BLaER1 treated with 17β-estradiol and CSF1 and Interleukin-3, amounts not matched to agents 10 nM and 100 nM (cell line): ENCODE measurements around the gene PPFIBP1.

Experiments
- H3K27ac ChIP-seq, 11 experiments: shearing (Covaris generic); formaldehyde crosslinking; 2 replicates each; pipeline ENCODE4 v1.8.1; 2022
- H3K27me3 ChIP-seq, 11 experiments: shearing (Covaris generic); formaldehyde crosslinking; 2 replicates each; pipeline ENCODE4 v1.8.1; 2022
- H3K36me3 ChIP-seq, 11 experiments: shearing (Covaris generic); formaldehyde crosslinking; 2 replicates each; pipeline ENCODE4 v1.8.1; 2022
- H3K4me1 ChIP-seq, 10 experiments: shearing (Covaris generic); formaldehyde crosslinking; 2 replicates each; pipeline ENCODE4 v1.8.1; 2022
- H3K4me2 ChIP-seq, 11 experiments: shearing (Covaris generic); formaldehyde crosslinking; 2 replicates each; pipeline ENCODE4 v1.8.1; 2022
- H3K4me3 ChIP-seq, 10 experiments: shearing (Covaris generic); formaldehyde crosslinking; 2 replicates each; pipeline ENCODE4 v1.8.1; 2022
- H3K9ac ChIP-seq, 11 experiments: shearing (Covaris generic); formaldehyde crosslinking; 2 replicates each; pipeline ENCODE4 v1.8.1; 2022
- H3K9me3 ChIP-seq, 11 experiments: shearing (Covaris generic); formaldehyde crosslinking; replicated peaks in 1 of 11; 2 replicates each; pipeline ENCODE4 v1.8.1; 2022
- H4K20me1 ChIP-seq, 11 experiments: shearing (Covaris generic); formaldehyde crosslinking; 2 replicates each; pipeline ENCODE4 v1.8.1; 2022
- Cebpa-rat ChIP-seq, 11 experiments: shearing (Covaris generic); IDR thresholded peaks; 2 replicates each; pipeline ENCODE4 v1.8.1; 2022

PPFIBP1 gene

DNA sequence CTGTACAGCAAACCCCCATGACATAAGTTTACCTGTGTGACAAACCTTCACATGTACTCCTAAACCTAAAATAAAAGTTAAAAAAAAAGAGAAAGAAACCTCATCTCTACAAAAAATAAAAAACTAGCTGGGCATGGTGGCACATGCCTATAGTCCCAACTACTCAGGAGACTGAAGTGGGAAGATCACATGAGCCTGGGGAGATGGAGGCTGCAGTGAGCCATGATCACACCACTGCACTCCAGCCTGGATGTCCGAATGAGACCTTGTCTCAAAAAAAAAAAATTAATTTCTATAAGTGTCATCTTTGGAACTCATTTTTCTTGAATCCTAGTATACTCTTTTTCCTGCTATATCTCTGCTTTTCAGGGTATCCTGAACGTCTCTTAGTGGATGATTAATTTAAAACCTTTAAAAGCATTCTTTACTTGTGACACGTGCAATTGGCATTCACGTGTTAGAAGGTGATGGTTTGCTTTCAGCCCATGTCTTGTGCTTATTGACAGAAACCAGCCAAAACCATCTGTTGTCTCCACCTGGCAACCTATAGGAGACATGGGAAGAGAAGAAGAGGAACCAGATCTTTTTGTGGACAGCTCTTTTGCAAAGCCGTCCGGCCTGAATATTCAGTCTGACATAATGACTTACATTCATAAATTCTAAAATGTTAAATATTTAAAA, 30.6 kb upstream of the PPFIBP1 start:
- Histone ChIP-seq H4K20me1 (no peaks in the 10 kb centered on the region), H3K36me3 (no peaks in the 10 kb centered on the region), H3K4me1 (peaks cover 0 to 13% (median 11%) of the 10 kb centered on the region in 10 experiments; a peak in 18 of 20 replicates), H3K27ac (no peak overlapping the region), H3K9me3 (peaks cover 3 to 15% (median 9%) of the 10 kb centered on the region in 11 experiments; a peak in 18 of 22 replicates), H3K9ac (no peak overlapping the region), H3K4me2 (no peak overlapping the region), H3K27me3 (no peaks in the 10 kb centered on the region), H3K4me3 (no peak overlapping the region)
- no peak for TF ChIP-seq Cebpa-rat (IDR thresholded peaks at IDR 0.05)

DNA sequence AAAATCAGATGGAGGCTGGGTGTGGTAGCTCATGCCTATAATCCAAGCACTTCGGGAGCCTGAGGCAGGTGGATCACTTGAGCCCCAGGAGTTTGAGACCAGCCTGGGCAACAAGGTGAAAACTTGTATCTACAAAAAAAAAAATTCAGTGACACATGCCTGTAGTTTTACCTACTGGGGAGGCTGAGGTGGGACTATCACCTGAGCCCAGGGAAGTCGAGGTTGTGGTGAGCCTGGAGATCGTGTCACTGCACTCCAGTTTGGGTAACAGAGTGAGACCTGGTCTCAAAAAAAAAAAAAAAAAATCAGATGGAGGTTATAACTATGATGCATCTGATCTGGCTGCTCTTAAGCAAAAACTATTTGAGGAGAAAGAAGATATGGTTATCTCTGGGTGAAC, 26.6 kb upstream of the PPFIBP1 start:
- Histone ChIP-seq H3K27me3 (no peaks in the 10 kb centered on the region), H3K27ac (peak overlapping the region in 3 of 11 experiments; percentile 26 to 66 (median 27); a peak in 3 of 22 replicates), H3K4me3 (no peak overlapping the region; a peak in 1 of 20 replicates), H3K9ac (no peak overlapping the region), H3K36me3 (no peaks in the 10 kb centered on the region), H3K4me2 (peak overlapping the region in 8 of 11 experiments; percentile 34 to 48 (median 42); a peak in 14 of 22 replicates), H3K9me3 (peaks cover 22 to 50% (median 38%) of the 10 kb centered on the region in 11 experiments), H4K20me1 (no peaks in the 10 kb centered on the region), H3K4me1 (peaks cover 0 to 24% (median 19%) of the 10 kb centered on the region in 10 experiments; a peak in 18 of 20 replicates)
- no peak for TF ChIP-seq Cebpa-rat (IDR thresholded peaks at IDR 0.05)

DNA sequence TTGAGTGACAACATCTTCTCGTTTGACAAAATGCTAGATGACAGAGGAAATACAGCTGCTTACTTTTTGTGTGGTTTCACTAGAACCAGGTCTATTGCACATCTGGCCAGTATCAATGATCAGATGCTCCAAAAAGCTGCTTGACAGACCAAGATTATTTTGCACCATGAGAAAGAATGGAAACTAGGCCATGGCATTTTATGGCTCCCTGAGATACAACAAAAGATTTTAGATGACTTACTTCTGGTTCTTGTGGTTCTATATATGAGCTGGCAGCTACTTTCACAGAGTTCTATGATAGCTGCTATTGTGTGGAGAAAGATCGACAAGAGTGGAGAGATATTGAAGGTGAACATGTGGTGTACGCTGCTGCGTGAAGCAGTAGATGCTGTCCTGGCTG, 25.9 kb upstream of the PPFIBP1 start:
- H3K4me2 ChIP-seq, result peak overlapping the region in 10 of 11 experiments; percentile 30 to 48 (median 40); a peak in 19 of 22 replicates
- H4K20me1 ChIP-seq, result no peaks in the 10 kb centered on the region
- H3K9me3 ChIP-seq, result peaks cover 27 to 57% (median 43%) of the 10 kb centered on the region in 11 experiments
- peak overlapping the region in 6 of 11 experiments; percentile 26 to 66 (median 34); a peak in 10 of 22 replicates for H3K27ac ChIP-seq
- peaks cover 0 to 24% (median 19%) of the 10 kb centered on the region in 10 experiments; a peak in 18 of 20 replicates for H3K4me1 ChIP-seq
- H3K27me3 ChIP-seq, result no peaks in the 10 kb centered on the region
- H3K36me3 ChIP-seq, result no peaks in the 10 kb centered on the region
- TF ChIP-seq Cebpa-rat (IDR thresholded peaks at IDR 0.05), result no peak
- 0 out of 22 replicates have a peak overlapping the region, but pooled peaks of 1 of the 11 experiments have one; percentile 12 for H3K9ac ChIP-seq
- no peak overlapping the region for H3K4me3 ChIP-seq

DNA sequence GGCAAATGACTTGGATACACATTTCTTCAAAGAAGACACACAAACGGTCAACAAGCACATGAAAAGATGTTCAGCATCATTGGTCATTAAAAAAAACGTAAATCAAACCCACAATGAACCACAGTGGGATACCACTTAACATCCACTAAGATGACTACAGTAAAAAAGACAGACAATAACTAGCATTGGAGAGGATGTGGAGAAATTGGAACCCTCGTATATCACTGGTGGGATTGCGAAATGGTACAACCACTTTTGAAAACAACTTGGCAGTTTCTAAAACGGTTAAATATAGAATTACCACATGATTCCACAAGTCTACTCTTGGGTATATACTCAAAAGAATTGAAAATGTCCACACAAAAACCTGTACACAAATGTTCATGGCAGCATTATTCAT, 25.2 kb upstream of the PPFIBP1 start:
- Histone ChIP-seq H3K27me3 (no peaks in the 10 kb centered on the region), H3K9me3 (peaks cover 27 to 62% (median 45%) of the 10 kb centered on the region in 11 experiments), H3K36me3 (no peaks in the 10 kb centered on the region), H3K9ac (no peak overlapping the region), H3K4me2 (peak overlapping the region in 10 of 11 experiments; percentile 24 to 48 (median 36); a peak in 18 of 22 replicates), H3K27ac (peak overlapping the region in 8 of 11 experiments; percentile 29 to 66 (median 46); a peak in 11 of 22 replicates), H3K4me1 (peaks cover 0 to 24% (median 19%) of the 10 kb centered on the region in 10 experiments; a peak in 18 of 20 replicates), H3K4me3 (no peak overlapping the region), H4K20me1 (no peaks in the 10 kb centered on the region)
- peak in 3 of 11 experiments; percentile 40 to 82 (median 68); a peak in 5 of 22 replicates for TF ChIP-seq Cebpa-rat (IDR thresholded peaks at IDR 0.05)

DNA sequence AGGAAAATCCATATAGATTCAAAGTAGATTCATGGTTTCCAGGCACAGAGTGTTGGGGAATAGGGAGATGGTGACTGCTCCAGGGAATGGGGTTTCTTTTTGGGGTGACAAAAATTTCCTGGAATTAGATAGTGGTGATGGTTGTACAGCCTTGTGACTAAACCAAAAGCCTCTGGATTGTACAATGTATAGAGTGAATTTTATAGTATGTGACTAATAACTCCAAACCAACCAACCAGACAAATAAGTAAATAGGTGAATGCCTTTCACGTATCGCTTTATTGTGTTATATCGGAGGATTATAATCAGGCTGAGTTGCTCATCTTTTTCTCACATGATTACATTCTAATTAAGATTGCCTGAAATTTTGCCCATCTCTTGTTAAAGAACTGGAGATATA, 24.6 kb upstream of the PPFIBP1 start:
- no peak overlapping the region for H3K9ac ChIP-seq

DNA sequence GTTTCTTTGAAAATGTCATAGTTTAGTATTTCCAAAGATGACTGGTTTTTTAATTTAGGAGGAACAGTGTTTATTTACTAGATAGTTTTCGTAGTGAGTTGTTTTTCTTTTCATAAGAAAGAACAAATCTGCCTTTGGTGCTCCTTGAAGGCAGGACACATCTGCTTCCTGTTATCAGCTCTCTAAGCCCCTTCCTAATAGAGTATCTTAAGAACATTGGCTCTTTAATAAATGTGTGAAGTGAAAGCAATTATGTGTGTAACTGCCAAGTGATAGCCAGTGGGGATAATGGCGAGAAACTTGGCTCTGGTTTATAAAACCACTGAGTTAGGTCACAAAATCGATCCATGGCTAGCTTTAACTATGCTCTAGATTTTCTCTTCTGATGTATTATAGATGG, 23.5 kb upstream of the PPFIBP1 start:
- H3K27me3 ChIP-seq, result no peaks in the 10 kb centered on the region
- H3K4me3 ChIP-seq, result no peak overlapping the region
- no peaks in the 10 kb centered on the region for H3K36me3 ChIP-seq
- no peaks in the 10 kb centered on the region for H4K20me1 ChIP-seq
- H3K9ac ChIP-seq, result no peak overlapping the region
- peaks cover 27 to 62% (median 46%) of the 10 kb centered on the region in 11 experiments for H3K9me3 ChIP-seq
- H3K4me2 ChIP-seq, result no peak overlapping the region
- H3K27ac ChIP-seq, result no peak overlapping the region; a peak in 1 of 22 replicates
- peaks cover 0 to 24% (median 19%) of the 10 kb centered on the region in 10 experiments; a peak in 18 of 20 replicates for H3K4me1 ChIP-seq
- no peak for TF ChIP-seq Cebpa-rat (IDR thresholded peaks at IDR 0.05)

More for the DNA sequence above, 24.6 kb upstream of the PPFIBP1 start:
- Histone ChIP-seq H3K9me3 (peaks cover 27 to 62% (median 45%) of the 10 kb centered on the region in 11 experiments), H3K36me3 (no peaks in the 10 kb centered on the region), H3K27ac (peak overlapping the region in 8 of 11 experiments; percentile 29 to 62 (median 46); a peak in 14 of 22 replicates), H3K27me3 (no peaks in the 10 kb centered on the region), H3K4me3 (no peak overlapping the region), H3K4me1 (peaks cover 0 to 24% (median 19%) of the 10 kb centered on the region in 10 experiments; a peak in 18 of 20 replicates), H4K20me1 (no peaks in the 10 kb centered on the region), H3K4me2 (peak overlapping the region in 6 of 11 experiments; percentile 12 to 43 (median 34); a peak in 3 of 22 replicates)
- TF ChIP-seq Cebpa-rat (IDR thresholded peaks at IDR 0.05), result no peak

DNA sequence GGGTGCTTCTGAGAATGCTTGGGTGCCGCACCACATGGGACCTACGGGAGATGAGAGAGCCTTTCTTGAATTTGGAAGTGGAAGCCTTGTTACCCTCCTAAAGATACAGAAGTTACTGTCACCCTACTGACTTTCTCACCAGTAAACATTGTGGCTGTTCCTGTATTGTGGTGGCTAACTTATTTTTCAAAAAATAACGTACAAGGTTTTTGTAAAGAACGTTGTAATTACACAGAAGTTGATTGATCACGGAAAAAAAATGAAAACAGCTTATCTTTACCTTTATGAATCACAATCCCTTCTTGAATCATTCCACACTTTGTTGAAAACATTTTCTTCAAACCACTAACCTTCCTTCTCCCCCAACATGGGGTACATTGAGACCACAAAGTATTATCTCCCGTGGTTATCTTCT, 22.0 kb upstream of the PPFIBP1 start:
- H3K36me3 ChIP-seq, result no peaks in the 10 kb centered on the region
- H3K4me2 ChIP-seq, result no peak overlapping the region
- no peaks in the 10 kb centered on the region for H4K20me1 ChIP-seq
- H3K27ac ChIP-seq, result no peak overlapping the region
- no peak overlapping the region for H3K4me3 ChIP-seq
- peaks cover 34 to 65% (median 55%) of the 10 kb centered on the region in 11 experiments for H3K9me3 ChIP-seq
- H3K27me3 ChIP-seq, result no peaks in the 10 kb centered on the region
- no peak for TF ChIP-seq Cebpa-rat (IDR thresholded peaks at IDR 0.05)
- no peak overlapping the region for H3K9ac ChIP-seq
- peaks cover 0 to 24% (median 19%) of the 10 kb centered on the region in 10 experiments; a peak in 18 of 20 replicates for H3K4me1 ChIP-seq

DNA sequence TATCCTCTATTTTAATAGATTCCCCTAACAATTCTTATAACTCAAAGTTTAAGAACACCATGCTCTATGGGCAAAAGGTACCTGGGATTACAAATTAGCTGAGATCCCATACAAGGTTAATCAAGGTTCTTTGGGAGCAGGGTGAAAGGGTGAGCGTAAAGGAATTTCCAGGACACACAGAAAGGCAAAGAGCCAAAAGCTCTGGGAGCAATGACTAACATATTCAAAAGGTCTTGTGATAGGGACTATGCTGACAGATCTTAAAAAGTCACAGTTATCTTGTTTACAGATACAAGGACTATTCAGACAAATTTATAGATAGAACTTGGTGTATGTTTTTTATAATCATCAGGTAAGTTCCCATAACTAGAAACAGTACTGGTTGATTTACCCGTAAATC, 19.5 kb upstream of the PPFIBP1 start:
- Histone ChIP-seq H4K20me1 (no peaks in the 10 kb centered on the region), H3K4me1 (0 out of 20 replicates have a peak, but pooled peaks cover 0 to 2% (median 0%) of the 10 kb centered on the region in 10 experiments), H3K27ac (no peak overlapping the region), H3K4me2 (no peak overlapping the region), H3K27me3 (no peaks in the 10 kb centered on the region), H3K36me3 (no peaks in the 10 kb centered on the region), H3K9ac (no peak overlapping the region), H3K4me3 (no peak overlapping the region), H3K9me3 (peaks cover 18 to 49% (median 44%) of the 10 kb centered on the region in 11 experiments)
- no peak for TF ChIP-seq Cebpa-rat (IDR thresholded peaks at IDR 0.05)

DNA sequence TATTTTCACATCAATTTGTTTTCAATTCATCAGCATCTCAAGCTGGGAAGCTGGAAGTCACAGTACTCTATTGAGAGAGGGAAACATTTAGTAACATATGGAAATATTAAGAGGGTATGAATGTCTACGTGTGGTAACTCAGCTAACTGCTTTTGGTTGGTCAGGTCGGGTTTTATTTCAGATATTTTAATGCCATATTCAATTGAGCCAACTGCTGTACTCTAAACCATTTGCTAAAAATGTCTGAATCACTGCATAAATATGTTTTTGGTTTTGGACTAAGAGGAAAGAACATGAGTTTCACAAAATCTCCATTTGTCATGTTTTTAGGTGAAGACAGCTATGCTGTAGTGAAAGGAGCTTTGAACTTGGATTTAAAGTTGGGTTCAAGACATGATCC, 18.9 kb upstream of the PPFIBP1 start:
- no peaks in the 10 kb centered on the region for H4K20me1 ChIP-seq
- H3K9me3 ChIP-seq, result peaks cover 16 to 45% (median 41%) of the 10 kb centered on the region in 11 experiments
- H3K36me3 ChIP-seq, result no peaks in the 10 kb centered on the region
- H3K4me3 ChIP-seq, result no peak overlapping the region
- no peak overlapping the region for H3K9ac ChIP-seq
- no peaks in the 10 kb centered on the region for H3K4me1 ChIP-seq
- no peak overlapping the region for H3K27ac ChIP-seq
- no peak for TF ChIP-seq Cebpa-rat (IDR thresholded peaks at IDR 0.05)
- no peaks in the 10 kb centered on the region for H3K27me3 ChIP-seq
- H3K4me2 ChIP-seq, result no peak overlapping the region
